Measurements from ENCODE around the gene C6orf141. TPM values are rescaled to one million over a fixed set of nuclear protein-coding genes. Genes with fewer than 3 reads are reported as not detected.
A peak's percentile ranks its signal among the peaks of the same experiment; 100 is the strongest.

Gene C6orf141
- total RNA-seq, 1 experiment from 2014 or later, result 11.7 TPM

- BruUV-seq (replicated peaks), result no TSS peak
- CTCF ChIA-PET, result no interaction called here
Measured at GRCh38 chr6:49528571-49528970, 21.9 kb upstream of the C6orf141 start.

GRCh38 chr6:49530141-49530776 is 20.2 kb upstream of the C6orf141 start:
- Histone ChIP-seq H3K4me3 (ENCODE audit: low read depth, low read length, poor library complexity, severe bottlenecking) (no peak overlapping the region), H3K4me1 (ENCODE audit: insufficient read depth, low read length, poor library complexity, severe bottlenecking) (peaks cover 7% of the 10 kb centered on the region), H3K36me3 (ENCODE audit: insufficient read depth, low read length, poor library complexity, severe bottlenecking) (no peaks in the 10 kb centered on the region), H3K27ac (ENCODE audit: low read depth, low read length, poor library complexity, severe bottlenecking) (no peak overlapping the region), H3K9me3 (ENCODE audit: low read depth, low read length, poor library complexity, severe bottlenecking) (no peaks in the 10 kb centered on the region), H3K27me3 (replicated peaks; ENCODE audit: insufficient read depth, low read depth, low read length, poor library complexity) (no peaks in the 10 kb centered on the region)
- intact Hi-C loops (cut with micrococcal nuclease; ENCODE audit: unreplicated experiment), result no loop called here
- CTCF ChIA-PET, result no interaction called here
- POLR2A ChIA-PET (ENCODE audit: low non-redundant PET), result no interaction called here
- DNase-seq (ENCODE audit: low spot score), result peak; percentile 36
- no TSS peak for BruUV-seq (replicated peaks)
- TF ChIP-seq EZH2 (IDR thresholded peaks at IDR 0.05; ENCODE audit: borderline replicate concordance, low read depth, low read length, poor library complexity, severe bottlenecking), result no peak
- no peak for TF ChIP-seq CTCF (conservative IDR thresholded peaks at IDR 0.05; ENCODE audit: low read depth, low read length)

More at GRCh38 chr6:49528571-49528970, 21.9 kb upstream of the C6orf141 start:
- DNase-seq (ENCODE audit: low spot score), result no peak
- POLR2A ChIA-PET (ENCODE audit: low non-redundant PET), result no interaction called here
- Histone ChIP-seq H3K4me1 (ENCODE audit: insufficient read depth, low read length, poor library complexity, severe bottlenecking) (peaks cover 7% of the 10 kb centered on the region), H3K9me3 (ENCODE audit: low read depth, low read length, poor library complexity, severe bottlenecking) (no peaks in the 10 kb centered on the region), H3K36me3 (ENCODE audit: insufficient read depth, low read length, poor library complexity, severe bottlenecking) (no peaks in the 10 kb centered on the region), H3K27ac (ENCODE audit: low read depth, low read length, poor library complexity, severe bottlenecking) (no peak overlapping the region), H3K27me3 (replicated peaks; ENCODE audit: insufficient read depth, low read depth, low read length, poor library complexity) (no peaks in the 10 kb centered on the region), H3K4me3 (ENCODE audit: low read depth, low read length, poor library complexity, severe bottlenecking) (no peak overlapping the region)
- intact Hi-C loops (cut with micrococcal nuclease; ENCODE audit: unreplicated experiment), result no loop called here
- TF ChIP-seq EZH2 (IDR thresholded peaks at IDR 0.05; ENCODE audit: borderline replicate concordance, low read depth, low read length, poor library complexity, severe bottlenecking) (no peak), CTCF (conservative IDR thresholded peaks at IDR 0.05; ENCODE audit: low read depth, low read length) (no peak)

GRCh38 chr6:49531774-49532569 is 18.5 kb upstream of the C6orf141 start:
- no TSS peak for BruUV-seq (replicated peaks)
- CTCF ChIA-PET, result interaction anchor here (0.6 to 3.1 kb wide), 12 partner anchors 19 to 319 kb away, joined by 3 to 32 read pairs (median 5); partner anchors contain the start of gene C6orf141
- peak; percentile 97 for TF ChIP-seq CTCF (conservative IDR thresholded peaks at IDR 0.05; ENCODE audit: low read depth, low read length)
- no peak for TF ChIP-seq EZH2 (IDR thresholded peaks at IDR 0.05; ENCODE audit: borderline replicate concordance, low read depth, low read length, poor library complexity, severe bottlenecking)
- peak; percentile 83 for DNase-seq (ENCODE audit: low spot score)
- H3K36me3 ChIP-seq (ENCODE audit: insufficient read depth, low read length, poor library complexity, severe bottlenecking), result no peaks in the 10 kb centered on the region
- intact Hi-C loops (cut with micrococcal nuclease; ENCODE audit: unreplicated experiment), result loop anchor here (1.0 kb wide), 2 partner anchors 75 to 317 kb away; no protein-coding TSS in a partner anchor
- POLR2A ChIA-PET (ENCODE audit: low non-redundant PET), result no interaction called here
- H3K9me3 ChIP-seq (ENCODE audit: low read depth, low read length, poor library complexity, severe bottlenecking), result no peaks in the 10 kb centered on the region
- H3K27ac ChIP-seq (ENCODE audit: low read depth, low read length, poor library complexity, severe bottlenecking), result no peak overlapping the region
- peak overlapping the region; percentile 7 for H3K4me3 ChIP-seq (ENCODE audit: low read depth, low read length, poor library complexity, severe bottlenecking)
- H3K27me3 ChIP-seq (replicated peaks; ENCODE audit: insufficient read depth, low read depth, low read length, poor library complexity), result no peaks in the 10 kb centered on the region
- H3K4me1 ChIP-seq (ENCODE audit: insufficient read depth, low read length, poor library complexity, severe bottlenecking), result peaks cover 7% of the 10 kb centered on the region

Data from A673 (cell line).